ENCODE results near the gene ERC2.

ERC2 gene

DNA sequence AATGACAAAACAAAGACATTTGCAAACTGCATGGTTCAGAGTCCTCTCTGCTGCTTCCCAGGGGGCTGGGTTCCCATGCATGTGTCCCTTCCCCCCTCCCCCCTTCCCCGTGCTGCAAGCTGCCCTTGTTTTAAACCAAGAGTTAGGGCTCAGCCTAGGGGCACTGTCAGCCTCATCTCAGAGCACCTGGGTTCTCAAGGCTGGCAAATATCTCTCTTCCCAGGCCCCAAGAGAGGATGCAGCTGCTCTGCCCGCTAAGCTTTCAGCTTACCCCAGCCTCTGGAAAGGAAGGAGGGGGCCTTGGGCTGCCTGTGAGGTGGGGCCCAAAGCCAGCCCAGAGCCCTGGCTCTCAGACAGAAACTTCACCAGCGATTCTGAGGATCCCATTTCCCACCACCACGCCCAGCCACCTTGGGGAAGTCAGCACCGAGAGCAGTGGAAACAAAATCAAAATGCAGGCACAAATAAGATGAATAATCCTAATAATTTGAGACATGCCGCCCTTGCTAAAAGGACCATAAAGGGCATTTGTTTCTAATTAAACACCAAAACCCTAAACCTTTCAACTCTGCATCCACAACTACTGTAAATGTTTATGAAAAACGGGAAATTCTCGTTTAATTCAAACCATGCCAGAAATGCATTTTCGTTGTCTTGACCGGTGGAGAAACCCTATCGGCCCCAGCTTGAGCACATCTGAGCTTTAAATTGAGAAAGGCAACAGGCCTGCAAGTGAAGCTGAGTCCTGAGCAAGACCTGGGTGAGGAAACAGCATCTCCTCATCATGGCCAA, 913.4 kb downstream of the ERC2 start:
- FAIRE-seq (no peak), DNase-seq (ENCODE audit: insufficient read length, low spot score) (no peak)
- no peak for TF ChIP-seq POU2F2 (IDR thresholded peaks at IDR 0.05; ENCODE audit: low read depth, low read length)
- TF ChIP-seq TAF1 (IDR thresholded peaks at IDR 0.05; ENCODE audit: low read depth, low read length): no peak

DNA sequence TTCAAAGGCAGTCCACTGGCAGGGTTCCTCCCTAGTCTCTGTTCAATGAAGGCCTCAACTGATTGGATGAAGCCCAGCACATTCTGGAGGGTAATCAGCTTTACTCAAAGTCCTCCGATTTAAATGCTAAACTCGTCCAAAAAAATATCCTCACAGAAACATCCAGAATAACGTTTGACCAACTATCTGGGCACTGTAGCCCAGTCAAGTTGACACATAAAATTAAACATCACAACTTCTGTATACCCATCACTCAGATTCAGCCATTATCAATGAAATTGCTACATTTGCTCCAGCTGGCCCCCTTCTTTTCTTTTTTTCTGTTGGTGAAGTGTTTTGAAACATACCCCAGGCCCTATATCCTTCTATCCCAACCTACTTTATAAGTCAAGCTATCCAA, 916.6 kb downstream of the ERC2 start:
- FAIRE-seq: no peak
- TF ChIP-seq SPI1 (IDR thresholded peaks at IDR 0.05; ENCODE audit: low read depth, low read length): no peak
- no peak for TF ChIP-seq POLR2A (IDR thresholded peaks at IDR 0.05; ENCODE audit: low read depth, low read length)
- TF ChIP-seq POLR2AphosphoS5 (IDR thresholded peaks at IDR 0.05; ENCODE audit: low read depth, low read length): no peak
- TF ChIP-seq TAF1 (IDR thresholded peaks at IDR 0.05; ENCODE audit: low read depth, low read length): no peak
- no peak for TF ChIP-seq POU2F2 (IDR thresholded peaks at IDR 0.05; ENCODE audit: low read depth, low read length)
- TF ChIP-seq PAX5 (IDR thresholded peaks at IDR 0.05; ENCODE audit: insufficient read depth, low read length, severe bottlenecking): no peak
- DNase-seq (ENCODE audit: insufficient read length, low spot score): no peak

DNA sequence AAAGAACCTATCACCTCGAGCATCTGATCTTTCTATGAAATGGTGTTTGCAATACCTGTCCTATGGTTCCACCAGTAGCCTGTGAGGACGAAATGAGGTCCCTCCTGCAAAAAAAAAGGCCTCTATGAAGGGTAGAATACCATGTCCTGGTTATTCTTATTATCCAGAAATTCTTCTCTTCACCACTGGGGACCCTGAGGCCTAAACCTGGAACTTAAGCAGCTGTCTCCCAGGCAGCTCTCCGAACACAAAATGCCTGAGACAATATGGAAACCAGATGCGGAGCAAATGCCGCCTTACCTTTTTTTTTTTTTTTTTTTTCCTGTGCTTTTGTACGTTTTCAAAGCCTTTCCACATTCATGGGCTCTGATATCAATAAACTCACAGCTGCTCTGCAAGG, 919.1 kb downstream of the ERC2 start:
- FAIRE-seq (no peak), DNase-seq (ENCODE audit: insufficient read length, low spot score) (no peak)
- TF ChIP-seq POLR2AphosphoS5 (IDR thresholded peaks at IDR 0.05; ENCODE audit: low read depth, low read length) (no peak), SPI1 (IDR thresholded peaks at IDR 0.05; ENCODE audit: low read depth, low read length) (no peak), TAF1 (IDR thresholded peaks at IDR 0.05; ENCODE audit: low read depth, low read length) (no peak), POLR2A (IDR thresholded peaks at IDR 0.05; ENCODE audit: low read depth, low read length) (no peak), PAX5 (IDR thresholded peaks at IDR 0.05; ENCODE audit: insufficient read depth, low read length, severe bottlenecking) (no peak), POU2F2 (IDR thresholded peaks at IDR 0.05; ENCODE audit: low read depth, low read length) (no peak)

DNA sequence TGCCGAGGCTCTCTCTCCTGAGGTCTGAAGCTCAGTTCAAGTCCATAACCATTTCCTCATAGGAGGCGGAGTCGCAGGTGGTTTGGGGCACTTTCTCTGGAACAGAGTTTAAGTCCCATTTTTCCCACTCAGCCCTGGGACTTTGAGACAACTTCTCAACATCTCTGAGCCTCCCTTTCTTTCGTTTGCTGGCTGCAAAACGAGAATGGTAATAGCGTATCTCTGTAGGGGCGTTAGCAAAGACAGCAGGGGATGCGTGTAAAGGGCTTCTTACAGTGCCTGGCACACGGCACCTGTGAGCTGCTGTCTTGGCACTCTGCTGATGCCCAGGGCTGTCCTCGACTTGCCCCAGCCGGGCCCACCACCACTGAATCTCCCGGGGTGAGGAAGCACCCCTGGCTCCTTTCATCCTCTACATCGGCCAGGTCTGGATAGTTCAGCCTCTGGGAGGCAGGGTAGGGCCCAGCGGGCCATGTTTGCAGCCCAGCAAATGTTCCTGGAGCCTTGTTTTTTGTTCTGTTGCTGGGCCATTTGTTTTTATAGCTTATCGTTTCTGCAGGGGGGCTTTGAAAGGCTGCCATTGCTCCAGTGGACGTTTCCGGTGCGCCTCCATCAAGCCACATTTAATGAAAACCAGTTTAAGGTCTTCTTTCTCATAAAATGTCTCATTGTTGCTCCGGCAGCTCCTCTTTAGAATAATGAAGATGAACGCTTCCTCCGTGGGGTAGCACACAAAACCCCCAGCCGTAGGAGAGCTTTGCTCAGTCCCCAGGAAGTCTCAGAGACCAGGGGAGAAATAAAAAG, 921.2 kb downstream of the ERC2 start:
- TF ChIP-seq POLR2A (IDR thresholded peaks at IDR 0.05; ENCODE audit: low read depth, low read length): no peak
- TF ChIP-seq POU2F2 (IDR thresholded peaks at IDR 0.05; ENCODE audit: low read depth, low read length): no peak
- no peak for TF ChIP-seq SPI1 (IDR thresholded peaks at IDR 0.05; ENCODE audit: low read depth, low read length)
- TF ChIP-seq PAX5 (IDR thresholded peaks at IDR 0.05; ENCODE audit: insufficient read depth, low read length, severe bottlenecking): no peak
- TF ChIP-seq POLR2AphosphoS5 (IDR thresholded peaks at IDR 0.05; ENCODE audit: low read depth, low read length): no peak
- no peak for TF ChIP-seq TAF1 (IDR thresholded peaks at IDR 0.05; ENCODE audit: low read depth, low read length)
- no peak for FAIRE-seq
- DNase-seq (ENCODE audit: insufficient read length, low spot score): no peak

DNA sequence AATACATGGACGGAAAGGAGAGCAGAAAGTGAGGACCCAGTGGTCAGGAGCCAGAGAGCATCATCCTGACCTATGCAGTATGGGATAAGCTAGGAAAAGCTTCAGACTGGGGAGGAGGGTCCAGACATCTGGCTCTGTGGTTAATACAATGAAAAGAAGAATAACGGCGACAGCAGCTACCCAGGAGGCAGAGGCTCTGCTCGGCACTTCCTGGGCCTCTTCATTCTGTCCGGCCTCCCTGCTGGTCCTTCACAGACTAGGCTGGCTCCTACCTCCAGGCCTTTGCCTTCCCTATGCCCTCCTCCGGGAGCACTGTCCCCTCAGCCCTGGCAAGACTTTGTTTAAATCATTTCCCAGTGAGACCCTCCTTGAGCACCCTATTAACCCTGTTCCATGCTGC, 922.3 kb downstream of the ERC2 start:
- FAIRE-seq: no peak
- DNase-seq (ENCODE audit: insufficient read length, low spot score): no peak
- TF ChIP-seq PAX5 (IDR thresholded peaks at IDR 0.05; ENCODE audit: insufficient read depth, low read length, severe bottlenecking) (no peak), POLR2A (IDR thresholded peaks at IDR 0.05; ENCODE audit: low read depth, low read length) (no peak)

DNA sequence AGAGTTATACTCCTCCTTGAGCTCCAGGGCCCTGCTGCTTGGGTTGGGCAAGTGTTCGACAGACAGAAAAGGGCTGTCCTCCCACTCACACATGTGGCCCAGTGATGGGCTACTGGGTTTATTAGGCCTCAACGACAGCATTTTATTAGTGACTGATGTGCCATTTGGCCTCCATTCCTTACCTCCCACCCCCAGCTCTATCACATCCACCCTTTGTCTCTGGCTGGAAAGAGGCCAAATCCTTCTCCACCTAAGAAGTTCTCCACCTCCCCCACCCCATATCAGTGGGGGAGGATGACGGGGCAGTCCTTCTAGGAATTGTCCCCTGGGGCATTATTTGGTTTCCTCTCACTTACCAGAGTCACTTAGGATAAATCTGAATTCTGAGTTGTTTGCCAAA, 924.0 kb downstream of the ERC2 start:
- DNase-seq (ENCODE audit: insufficient read length, low spot score): no peak

DNA sequence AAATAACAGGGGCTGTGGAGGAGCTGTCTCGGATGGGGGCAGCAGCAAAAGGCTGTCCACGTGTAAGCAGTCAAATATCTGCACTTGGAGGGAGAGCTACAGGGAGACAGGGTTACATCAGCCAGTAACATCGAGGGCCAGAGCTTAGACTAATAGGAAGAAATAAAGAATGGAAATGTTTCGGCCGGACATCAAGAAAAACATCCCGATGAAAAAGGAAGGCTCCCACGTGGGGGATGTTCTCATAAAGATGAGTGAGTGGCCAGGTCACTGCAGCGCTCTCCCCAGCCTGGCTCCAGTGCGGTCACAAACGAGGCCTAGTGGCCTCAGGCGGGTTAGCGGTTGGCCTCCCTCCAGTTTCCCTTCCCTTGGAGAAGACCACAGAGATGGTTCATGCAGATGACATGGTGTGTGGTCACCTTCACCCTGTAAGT, 925.1 kb downstream of the ERC2 start:
- TF ChIP-seq POU2F2 (IDR thresholded peaks at IDR 0.05; ENCODE audit: low read depth, low read length): no peak
- no peak for TF ChIP-seq TAF1 (IDR thresholded peaks at IDR 0.05; ENCODE audit: low read depth, low read length)
- no peak for TF ChIP-seq POLR2AphosphoS5 (IDR thresholded peaks at IDR 0.05; ENCODE audit: low read depth, low read length)
- TF ChIP-seq PAX5 (IDR thresholded peaks at IDR 0.05; ENCODE audit: insufficient read depth, low read length, severe bottlenecking): no peak
- DNase-seq (ENCODE audit: insufficient read length, low spot score) (no peak), FAIRE-seq (no peak)

More for the DNA sequence above, 924.0 kb downstream of the ERC2 start:
- TF ChIP-seq PAX5 (IDR thresholded peaks at IDR 0.05; ENCODE audit: insufficient read depth, low read length, severe bottlenecking) (no peak), SPI1 (IDR thresholded peaks at IDR 0.05; ENCODE audit: low read depth, low read length) (no peak), TAF1 (IDR thresholded peaks at IDR 0.05; ENCODE audit: low read depth, low read length) (no peak), POU2F2 (IDR thresholded peaks at IDR 0.05; ENCODE audit: low read depth, low read length) (no peak)
- no peak for FAIRE-seq

DNA sequence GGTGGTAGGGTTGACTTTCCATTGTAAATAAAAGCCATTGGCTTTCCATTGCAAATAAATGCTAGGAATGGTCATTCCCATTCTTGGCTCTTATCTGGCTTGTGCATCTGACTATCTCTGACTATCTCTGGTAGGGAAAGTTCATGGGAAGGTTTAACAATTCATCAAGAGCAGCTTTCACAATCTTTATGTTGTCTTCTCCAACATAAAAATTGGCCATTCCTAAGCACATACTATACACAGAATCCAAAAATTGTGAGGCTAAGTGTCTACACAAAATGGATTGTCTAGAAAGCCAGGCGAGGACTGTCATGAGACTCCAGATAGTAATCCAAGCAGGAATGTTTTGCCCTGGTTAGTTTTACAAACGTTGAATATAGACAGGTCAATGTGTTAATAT, 926.8 kb downstream of the ERC2 start:
- FAIRE-seq (no peak), DNase-seq (ENCODE audit: insufficient read length, low spot score) (no peak)
- TF ChIP-seq POLR2AphosphoS5 (IDR thresholded peaks at IDR 0.05; ENCODE audit: low read depth, low read length): no peak
- TF ChIP-seq POLR2A (IDR thresholded peaks at IDR 0.05; ENCODE audit: low read depth, low read length): no peak
- no peak for TF ChIP-seq SPI1 (IDR thresholded peaks at IDR 0.05; ENCODE audit: low read depth, low read length)
- no peak for TF ChIP-seq PAX5 (IDR thresholded peaks at IDR 0.05; ENCODE audit: insufficient read depth, low read length, severe bottlenecking)
- TF ChIP-seq POU2F2 (IDR thresholded peaks at IDR 0.05; ENCODE audit: low read depth, low read length): no peak
- TF ChIP-seq TAF1 (IDR thresholded peaks at IDR 0.05; ENCODE audit: low read depth, low read length): no peak

DNA sequence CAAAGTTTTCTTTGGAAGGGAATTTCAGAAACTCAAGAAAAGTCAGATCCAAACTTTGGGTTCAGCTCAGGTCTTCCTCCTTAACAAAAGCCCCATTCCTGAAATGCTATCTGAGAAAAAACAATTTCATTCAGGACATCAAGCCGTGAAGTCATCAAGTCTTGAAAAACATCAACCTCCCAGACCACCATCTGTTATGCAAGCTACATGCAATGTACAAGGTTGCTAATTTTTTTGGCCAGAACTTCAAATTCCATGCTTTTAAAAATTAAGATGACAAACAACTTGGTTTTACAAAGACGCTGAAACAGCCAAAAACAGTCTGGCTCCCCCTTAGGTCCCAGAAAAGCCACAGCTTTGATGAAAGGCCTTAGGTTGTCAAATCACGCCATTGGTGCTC, 927.3 kb downstream of the ERC2 start:
- DNase-seq (ENCODE audit: insufficient read length, low spot score) (no peak), FAIRE-seq (no peak)
- no peak for TF ChIP-seq SPI1 (IDR thresholded peaks at IDR 0.05; ENCODE audit: low read depth, low read length)
- no peak for TF ChIP-seq POLR2AphosphoS5 (IDR thresholded peaks at IDR 0.05; ENCODE audit: low read depth, low read length)

DNA sequence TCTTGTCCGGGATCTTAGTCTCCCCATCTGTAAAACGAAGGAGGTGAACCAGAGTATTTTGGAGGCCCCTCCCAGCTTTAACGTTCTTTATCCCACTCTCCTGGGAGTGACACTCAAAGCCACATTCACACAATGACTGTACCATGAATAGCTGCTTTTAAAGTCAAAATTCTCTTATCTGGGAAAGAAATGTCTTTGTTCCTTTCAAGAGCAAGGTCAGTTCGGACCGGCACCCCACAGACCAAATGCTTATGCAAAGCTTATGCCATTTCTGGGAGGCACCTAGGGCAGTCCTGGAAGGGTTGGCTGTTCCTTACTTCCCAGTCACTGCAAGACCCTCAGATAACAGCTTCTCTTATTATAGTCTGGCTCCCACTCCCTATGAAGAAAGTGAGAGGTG, 927.7 kb downstream of the ERC2 start:
- FAIRE-seq (no peak), DNase-seq (ENCODE audit: insufficient read length, low spot score) (no peak)
- TF ChIP-seq POLR2A (IDR thresholded peaks at IDR 0.05; ENCODE audit: low read depth, low read length) (no peak), TAF1 (IDR thresholded peaks at IDR 0.05; ENCODE audit: low read depth, low read length) (no peak), POU2F2 (IDR thresholded peaks at IDR 0.05; ENCODE audit: low read depth, low read length) (no peak)
